KOPT-K1 (cell line): ENCODE measurements around the gene AGBL4.

Source experiments
- H3K27ac ChIP-seq: fragments of 200-600 bp; sonication (generic); 2 replicates; pipeline ENCODE4 v1.5.1; 2016; ENCODE audit warnings: antibody characterized with exemption, mild to moderate bottlenecking, low read depth, low read length; ENCODE audit not compliant: poor library complexity, severe bottlenecking
- H3K36me3 ChIP-seq: fragments of 200-600 bp; sonication (generic); 2 replicates; pipeline ENCODE4 v1.5.1; 2017; ENCODE audit warnings: antibody characterized with exemption, mild to moderate bottlenecking, low read length, moderate library complexity; ENCODE audit not compliant: insufficient read depth
- H3K9me3 ChIP-seq: fragments of 200-600 bp; sonication (generic); 2 replicates; pipeline ENCODE4 v1.5.1; 2017; ENCODE audit warnings: antibody characterized with exemption, low read length, mild to moderate bottlenecking; ENCODE audit not compliant: insufficient read depth, poor library complexity, severe bottlenecking

Gene AGBL4

GRCh38 chr1:48741380-48741779 is 1282.4 kb downstream of the AGBL4 start:
- Histone ChIP-seq H3K27ac (no peak overlapping the region), H3K36me3 (peaks cover 93% of the 10 kb centered on the region), H3K9me3 (no peaks in the 10 kb centered on the region)

DNA sequence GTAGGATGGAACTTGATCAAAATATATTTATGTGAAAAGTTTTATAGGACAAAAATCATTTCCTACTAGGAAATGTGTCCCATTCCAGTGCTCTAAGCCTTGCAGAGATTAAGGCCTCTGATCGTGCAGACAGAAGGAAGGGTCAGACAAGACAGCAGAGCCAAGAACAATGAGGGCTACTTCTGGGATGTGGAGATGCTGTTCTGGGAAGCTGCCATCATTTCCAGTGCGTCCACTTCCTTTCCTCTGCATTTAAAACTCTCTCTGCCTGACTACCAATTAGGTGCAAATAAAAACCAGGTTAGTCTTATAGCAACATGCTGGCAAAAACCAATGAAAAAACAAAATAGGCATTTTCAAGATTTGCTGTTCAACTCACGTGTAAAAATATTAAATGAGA is 1283.1 kb downstream of the AGBL4 start:
- Histone ChIP-seq H3K27ac (no peak overlapping the region), H3K9me3 (no peaks in the 10 kb centered on the region), H3K36me3 (peaks cover 94% of the 10 kb centered on the region)

DNA sequence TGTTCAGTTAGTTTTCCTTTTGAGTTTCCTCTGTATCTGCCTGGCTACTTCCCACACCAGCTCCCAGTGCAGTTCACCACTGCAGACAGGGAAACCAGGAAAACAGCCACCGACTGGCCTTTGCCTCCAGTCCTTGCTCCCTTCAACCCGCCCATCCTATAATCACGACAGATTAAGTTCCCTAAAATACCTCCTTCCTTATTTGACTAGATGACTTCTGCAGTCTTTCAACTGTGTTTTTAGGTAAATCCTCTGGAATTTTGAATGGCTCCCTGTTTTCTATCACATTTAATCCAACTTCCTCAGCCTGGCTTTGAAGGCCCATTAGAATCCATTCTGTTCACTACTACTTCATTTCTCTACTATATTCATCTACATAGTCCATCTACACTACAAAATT is 1284.7 kb downstream of the AGBL4 start:
- Histone ChIP-seq H3K36me3 (peaks cover 94% of the 10 kb centered on the region), H3K27ac (no peak overlapping the region), H3K9me3 (no peaks in the 10 kb centered on the region)

DNA sequence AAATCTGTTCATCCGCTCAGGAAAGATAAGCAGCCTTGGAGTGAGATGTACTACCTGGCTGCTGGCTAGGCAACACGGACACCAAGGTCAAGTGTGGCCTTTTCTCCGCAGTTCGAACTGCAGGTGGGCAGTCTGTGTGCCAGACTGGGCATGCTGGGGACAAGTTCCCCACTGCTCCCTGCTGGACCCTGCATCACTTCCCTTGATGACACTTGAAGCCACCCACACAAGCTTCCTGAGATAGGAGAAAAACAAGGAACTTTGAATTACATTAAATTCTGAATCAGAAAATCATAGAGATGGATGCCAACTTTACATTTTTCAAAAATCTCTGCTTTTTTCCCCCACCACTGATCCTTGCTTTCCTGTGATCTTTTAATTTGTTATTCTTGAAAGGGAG is 1285.4 kb downstream of the AGBL4 start:
- Histone ChIP-seq H3K27ac (no peak overlapping the region), H3K9me3 (no peaks in the 10 kb centered on the region), H3K36me3 (peaks cover 94% of the 10 kb centered on the region)

GRCh38 chr1:48735796-48736195 is 1288.0 kb downstream of the AGBL4 start:
- Histone ChIP-seq H3K36me3 (peaks cover 94% of the 10 kb centered on the region), H3K27ac (no peak overlapping the region), H3K9me3 (no peaks in the 10 kb centered on the region)

DNA sequence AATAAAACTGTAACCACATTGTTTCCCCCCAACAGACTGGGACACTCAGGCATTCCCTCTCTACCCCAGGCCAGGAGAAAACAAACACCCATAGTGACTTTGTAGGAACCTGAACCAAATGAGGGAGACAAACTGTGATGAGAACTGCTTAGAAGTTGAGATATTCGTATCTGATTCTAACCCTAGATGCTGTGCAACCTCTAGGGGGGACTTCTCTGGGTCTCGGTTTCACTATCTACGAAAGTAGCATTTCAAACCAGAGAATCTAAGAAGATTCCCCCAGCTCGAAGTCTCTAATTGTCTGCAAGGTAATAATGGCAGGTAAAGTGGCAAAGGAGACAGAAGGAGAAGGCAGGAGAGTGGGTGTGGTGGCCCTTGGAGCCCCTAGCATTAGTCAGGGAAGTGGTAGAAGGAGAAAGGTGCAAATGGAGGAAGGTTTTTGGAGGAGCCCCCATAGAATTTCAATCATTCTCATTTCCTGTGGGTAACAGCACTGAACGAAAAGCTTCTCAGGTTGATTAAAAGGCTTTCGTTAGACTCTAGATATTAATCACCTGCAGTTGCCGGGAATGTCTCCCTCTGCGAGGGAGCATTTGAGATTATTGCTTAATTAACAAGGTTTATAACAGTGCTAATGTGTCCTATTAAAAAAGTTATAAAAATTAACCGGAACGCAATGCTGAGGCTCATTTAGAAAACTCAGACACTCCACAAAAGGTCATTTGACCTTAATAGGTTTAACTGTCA is 1293.4 kb downstream of the AGBL4 start:
- Histone ChIP-seq H3K27ac (no peak overlapping the region), H3K9me3 (no peaks in the 10 kb centered on the region), H3K36me3 (peaks cover 80% of the 10 kb centered on the region)

- peaks cover 62% of the 10 kb centered on the region for H3K36me3 ChIP-seq
- no peaks in the 10 kb centered on the region for H3K9me3 ChIP-seq
- no peak overlapping the region for H3K27ac ChIP-seq
Measured at GRCh38 chr1:48728584-48728983, 1295.2 kb downstream of the AGBL4 start.

DNA sequence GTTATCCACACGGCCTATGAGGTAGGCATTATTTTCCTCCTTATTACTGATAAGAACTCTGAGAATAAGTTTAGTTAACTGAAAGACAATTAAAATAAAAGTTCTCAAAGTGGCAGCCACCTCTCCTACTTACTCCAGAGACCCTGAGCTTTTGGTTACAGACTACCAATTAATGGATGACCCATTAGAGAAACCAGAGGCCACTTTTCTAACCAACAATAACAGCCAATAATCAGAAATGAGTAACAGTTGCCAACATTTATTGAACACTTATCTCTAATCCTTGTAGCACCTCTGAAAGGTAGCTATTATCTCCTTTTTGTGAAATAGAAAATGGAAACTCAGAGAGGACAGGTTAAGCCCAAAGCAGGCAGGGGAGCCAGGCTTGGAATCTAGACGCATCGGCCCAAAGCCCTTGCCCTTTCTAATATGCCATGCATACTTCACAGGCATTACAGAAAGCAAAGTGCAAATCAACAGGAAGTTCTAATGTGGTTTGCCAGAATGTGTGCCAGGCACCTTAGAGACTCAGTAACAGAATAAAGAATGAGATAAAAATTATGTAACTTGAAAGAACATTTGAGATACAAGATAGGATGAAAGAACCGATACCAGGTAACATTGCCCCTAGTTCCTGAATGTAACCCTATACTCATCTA is 1297.1 kb downstream of the AGBL4 start:
- Histone ChIP-seq H3K27ac (no peak overlapping the region), H3K36me3 (peaks cover 43% of the 10 kb centered on the region), H3K9me3 (no peaks in the 10 kb centered on the region)

DNA sequence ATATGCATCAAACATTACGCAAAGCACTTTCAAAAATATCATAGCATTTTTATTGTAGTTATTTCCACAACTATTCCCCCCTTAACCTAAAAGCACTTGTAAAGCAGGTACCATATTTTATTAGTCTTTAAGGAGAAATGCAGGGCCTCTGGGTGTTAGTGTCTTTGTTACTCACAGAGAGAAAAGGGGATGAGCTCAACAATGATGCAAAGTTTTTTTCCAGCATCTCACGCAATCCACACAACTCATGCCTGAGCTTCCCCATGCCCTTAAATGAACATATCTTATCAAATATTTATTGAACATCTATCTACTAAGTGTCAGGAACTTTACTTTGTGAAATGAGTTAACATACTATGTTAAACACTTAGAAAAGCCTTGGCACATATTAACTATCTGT is 1297.6 kb downstream of the AGBL4 start:
- no peak overlapping the region for H3K27ac ChIP-seq
- peaks cover 38% of the 10 kb centered on the region for H3K36me3 ChIP-seq
- no peaks in the 10 kb centered on the region for H3K9me3 ChIP-seq

GRCh38 chr1:48725341-48726046 is 1298.3 kb downstream of the AGBL4 start:
- Histone ChIP-seq H3K27ac (no peak overlapping the region), H3K9me3 (no peaks in the 10 kb centered on the region), H3K36me3 (peaks cover 31% of the 10 kb centered on the region)

DNA sequence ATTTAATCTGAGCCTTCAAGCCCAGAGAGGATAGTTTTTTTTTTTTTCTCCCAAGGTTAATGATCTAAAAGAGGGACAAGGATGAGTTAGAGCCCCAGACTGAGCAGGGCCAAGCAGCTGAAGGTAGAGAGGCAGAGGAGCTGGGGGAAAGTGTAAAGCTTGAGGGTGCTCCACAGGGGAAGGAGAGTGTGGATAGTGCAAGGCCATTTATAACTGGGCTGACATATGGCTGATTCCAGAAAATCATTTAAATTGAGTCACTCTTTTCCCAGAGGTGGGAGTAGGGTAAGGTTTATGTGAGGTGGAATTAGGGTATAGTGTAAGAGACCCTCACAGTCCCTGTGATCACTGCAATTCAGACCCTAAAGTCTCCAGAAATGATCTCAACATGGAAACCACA is 1302.8 kb downstream of the AGBL4 start:
- no peaks in the 10 kb centered on the region for H3K9me3 ChIP-seq
- H3K27ac ChIP-seq, result no peak overlapping the region
- H3K36me3 ChIP-seq, result no peaks in the 10 kb centered on the region

GRCh38 chr1:48718705-48719104 is 1305.0 kb downstream of the AGBL4 start:
- H3K36me3 ChIP-seq, result no peaks in the 10 kb centered on the region
- H3K27ac ChIP-seq, result no peak overlapping the region
- no peaks in the 10 kb centered on the region for H3K9me3 ChIP-seq

DNA sequence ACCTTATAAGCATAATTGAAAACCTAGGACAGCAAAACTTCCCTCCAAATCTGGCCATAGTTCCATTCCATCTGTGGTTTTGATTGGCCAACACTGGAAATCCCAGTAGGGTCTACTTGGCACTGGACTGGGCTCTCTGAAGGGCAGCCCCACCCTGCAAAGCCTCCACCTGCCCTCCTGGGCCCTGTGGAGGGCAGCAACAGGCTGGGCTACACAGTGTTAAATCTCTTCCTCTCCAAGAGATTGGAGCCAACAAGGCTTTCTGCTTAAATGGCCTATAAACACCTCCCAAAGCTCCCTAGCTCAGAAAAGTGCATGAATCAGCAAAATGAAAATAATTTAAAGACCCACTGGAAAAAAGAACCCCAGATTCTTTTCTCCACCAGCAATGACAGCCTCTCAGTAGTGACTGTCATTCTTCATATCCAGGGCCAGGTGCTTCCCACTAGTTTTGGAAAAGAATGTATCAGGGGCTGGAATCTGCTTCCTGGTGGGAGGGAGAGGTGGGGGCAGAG is 1305.6 kb downstream of the AGBL4 start:
- Histone ChIP-seq H3K9me3 (no peaks in the 10 kb centered on the region), H3K27ac (no peak overlapping the region), H3K36me3 (no peaks in the 10 kb centered on the region)

DNA sequence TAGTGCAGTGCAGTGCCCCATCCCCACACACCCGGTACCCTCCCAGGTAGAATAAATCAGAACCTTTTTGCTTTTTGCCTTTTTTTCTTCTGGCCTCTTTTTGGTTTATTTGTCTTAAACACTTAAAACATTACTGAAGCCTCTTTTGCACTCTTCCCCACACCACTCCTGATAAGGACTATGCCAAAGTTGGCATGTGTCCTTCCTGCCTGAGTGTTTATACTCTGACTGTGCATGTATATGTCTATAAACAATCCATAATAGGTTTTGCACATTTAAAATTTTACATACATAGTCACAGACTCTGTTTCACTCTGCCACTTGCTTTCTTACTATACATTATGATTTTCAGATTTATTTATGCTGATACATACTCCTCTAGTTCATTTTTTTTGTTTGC is 1306.7 kb downstream of the AGBL4 start:
- Histone ChIP-seq H3K27ac (no peak overlapping the region), H3K9me3 (no peaks in the 10 kb centered on the region), H3K36me3 (no peaks in the 10 kb centered on the region)

DNA sequence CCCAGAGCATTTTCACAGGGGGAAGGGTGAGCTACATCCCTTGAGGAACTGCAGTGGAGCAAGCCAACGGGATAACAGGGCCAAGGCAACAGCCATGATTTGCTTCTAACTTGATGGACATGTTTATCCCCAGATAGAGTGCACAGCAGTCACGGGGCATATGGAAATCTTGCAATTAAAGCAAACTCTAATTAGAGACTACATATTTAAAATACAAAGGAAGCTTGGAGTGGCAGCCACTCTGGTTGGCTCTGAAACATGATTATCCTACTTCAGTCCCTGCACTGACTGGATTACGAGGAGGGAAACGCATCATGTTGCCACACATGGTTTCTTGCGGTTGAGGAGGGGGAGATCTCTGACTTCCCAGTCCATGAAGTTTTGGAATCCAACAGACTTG is 1307.8 kb downstream of the AGBL4 start:
- H3K27ac ChIP-seq, result no peak overlapping the region
- no peaks in the 10 kb centered on the region for H3K9me3 ChIP-seq
- H3K36me3 ChIP-seq, result no peaks in the 10 kb centered on the region
